Stimulated activated CD4-positive, alpha-beta T cell treated with anti-CD3 and anti-CD28 coated beads, Interleukin-1b, Interleukin-23, amount 100 ng/mL, for 48 hours (primary cell): ENCODE data around the gene PIP5K1C.

Source experiments
- DNase-seq: peaks from one replicate; pipeline ENCODE4 v3.0.0-alpha.2; 2020

Gene PIP5K1C

DNA sequence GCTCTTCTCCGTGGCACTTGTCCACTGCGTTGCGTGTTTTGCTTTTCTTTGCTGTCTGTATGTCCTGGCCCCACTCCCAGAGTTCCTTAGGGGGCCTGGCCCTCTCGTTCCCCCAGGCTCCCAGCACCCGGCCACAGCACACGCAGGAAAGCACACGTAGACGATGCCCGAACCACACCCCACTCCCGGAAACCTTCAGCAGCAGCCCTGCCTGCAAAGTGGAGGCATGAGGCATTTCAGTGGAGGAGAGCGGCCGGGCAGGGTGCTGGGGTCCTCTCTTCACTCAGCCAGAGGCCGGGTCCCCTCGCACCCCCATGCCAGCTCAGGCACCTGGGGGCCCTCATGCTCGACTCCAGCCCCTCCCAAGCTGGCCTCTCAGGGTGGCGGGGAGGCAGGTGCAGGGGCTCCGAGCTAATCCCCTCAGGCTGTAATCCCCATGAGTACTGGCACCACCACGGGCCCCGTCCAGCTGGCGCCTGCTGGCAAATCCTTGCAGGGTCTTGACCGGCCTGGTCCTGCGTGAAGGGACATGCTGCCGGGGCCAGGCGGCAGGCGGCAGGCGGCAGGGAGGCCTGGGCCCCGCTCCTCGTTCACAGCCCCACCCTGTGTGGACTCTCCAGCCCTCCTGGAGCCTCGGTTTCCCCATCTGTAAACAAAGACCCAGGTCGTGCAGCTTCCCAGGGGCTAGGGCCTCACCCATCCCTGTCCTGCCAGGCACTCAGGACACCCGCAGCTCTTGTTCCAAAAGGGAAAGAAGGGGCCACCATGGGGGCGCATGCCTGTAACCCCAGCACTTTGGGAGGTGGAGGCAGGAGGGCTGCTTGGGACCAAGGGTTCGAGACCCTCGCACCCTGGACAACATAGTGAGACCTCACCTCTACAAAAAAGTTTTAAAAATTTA, 7.0 kb downstream of the PIP5K1C start:
- no peak for DNase-seq

DNA sequence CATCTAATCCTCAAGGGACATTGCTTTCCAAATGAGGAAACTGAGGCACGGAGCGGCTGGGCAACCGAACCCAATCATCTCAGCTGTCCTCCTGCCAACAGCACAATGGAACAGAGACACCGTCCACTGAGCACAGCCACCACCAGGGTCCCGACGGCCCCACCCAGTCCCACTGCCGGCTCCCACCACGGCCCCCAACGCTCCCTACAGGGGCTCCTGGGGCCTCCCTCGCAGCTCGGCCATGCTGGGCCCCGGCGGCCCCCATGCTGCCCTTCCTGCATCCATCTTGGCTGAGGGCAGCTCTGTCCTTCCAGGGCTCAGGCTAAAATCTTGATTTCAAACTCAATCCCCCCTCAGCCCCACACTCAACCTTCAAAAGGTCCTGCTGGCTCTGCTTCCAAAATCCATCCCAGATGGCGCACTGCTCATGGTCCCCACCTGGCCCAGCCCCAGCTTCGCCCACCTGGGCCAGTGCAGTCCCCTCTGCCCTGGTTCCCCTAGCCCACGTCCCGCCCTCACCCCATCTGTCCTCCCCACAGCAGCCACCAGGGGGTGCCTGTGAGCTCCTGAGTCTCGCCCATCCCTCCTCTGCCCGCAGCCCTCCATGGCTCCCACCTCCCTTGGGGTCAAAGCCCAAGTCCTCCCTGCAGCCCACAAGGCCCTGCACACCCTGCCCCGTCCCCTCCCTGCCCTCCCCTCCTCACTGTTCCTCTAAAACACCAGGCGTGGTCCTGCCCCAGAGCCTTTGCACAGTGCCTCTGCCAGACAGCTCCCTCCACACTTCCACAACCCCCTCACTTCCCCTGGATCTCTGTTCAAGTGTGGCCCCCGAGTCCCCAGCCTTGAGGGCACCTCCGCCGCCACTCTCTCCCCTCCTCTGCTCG, 7.9 kb downstream of the PIP5K1C start:
- DNase-seq: peak; percentile 42

DNA sequence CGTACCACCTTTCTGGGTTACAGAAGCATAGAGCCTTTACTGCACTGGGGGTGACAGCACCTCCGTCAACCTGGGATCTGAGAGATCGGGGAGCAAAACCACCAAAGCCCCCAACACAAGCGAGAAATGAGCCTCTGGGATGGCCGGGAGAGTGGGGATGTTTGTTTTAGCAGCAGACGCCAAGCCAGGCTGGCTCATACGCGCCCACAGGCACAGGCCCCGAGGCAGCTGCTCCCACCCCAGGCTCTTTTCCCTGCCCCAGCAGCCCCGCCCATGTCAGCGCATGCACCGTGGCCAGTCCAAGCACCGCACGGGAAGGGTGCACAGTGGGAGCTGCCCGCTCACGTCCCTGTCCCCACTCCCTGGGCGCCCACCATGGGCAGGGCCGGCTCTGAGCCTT, 8.5 kb downstream of the PIP5K1C start:
- no peak for DNase-seq

DNA sequence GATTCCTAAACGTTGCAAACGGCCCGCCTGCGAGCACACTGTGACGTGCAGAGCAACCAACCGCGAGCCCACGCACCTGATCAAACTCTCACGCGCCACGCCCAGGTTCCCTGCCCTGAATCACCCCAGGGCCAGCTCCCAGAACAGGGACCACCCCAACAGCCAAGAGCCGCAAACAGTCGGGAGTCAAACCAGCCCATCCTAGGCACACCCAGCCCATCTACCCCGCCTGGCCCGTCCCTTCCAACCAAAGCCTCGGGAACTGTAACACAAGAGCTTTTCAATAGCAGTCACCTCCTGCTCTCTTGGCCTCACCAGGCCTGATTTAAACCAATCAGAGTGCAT, 8.9 kb downstream of the PIP5K1C start:
- DNase-seq: no peak

DNA sequence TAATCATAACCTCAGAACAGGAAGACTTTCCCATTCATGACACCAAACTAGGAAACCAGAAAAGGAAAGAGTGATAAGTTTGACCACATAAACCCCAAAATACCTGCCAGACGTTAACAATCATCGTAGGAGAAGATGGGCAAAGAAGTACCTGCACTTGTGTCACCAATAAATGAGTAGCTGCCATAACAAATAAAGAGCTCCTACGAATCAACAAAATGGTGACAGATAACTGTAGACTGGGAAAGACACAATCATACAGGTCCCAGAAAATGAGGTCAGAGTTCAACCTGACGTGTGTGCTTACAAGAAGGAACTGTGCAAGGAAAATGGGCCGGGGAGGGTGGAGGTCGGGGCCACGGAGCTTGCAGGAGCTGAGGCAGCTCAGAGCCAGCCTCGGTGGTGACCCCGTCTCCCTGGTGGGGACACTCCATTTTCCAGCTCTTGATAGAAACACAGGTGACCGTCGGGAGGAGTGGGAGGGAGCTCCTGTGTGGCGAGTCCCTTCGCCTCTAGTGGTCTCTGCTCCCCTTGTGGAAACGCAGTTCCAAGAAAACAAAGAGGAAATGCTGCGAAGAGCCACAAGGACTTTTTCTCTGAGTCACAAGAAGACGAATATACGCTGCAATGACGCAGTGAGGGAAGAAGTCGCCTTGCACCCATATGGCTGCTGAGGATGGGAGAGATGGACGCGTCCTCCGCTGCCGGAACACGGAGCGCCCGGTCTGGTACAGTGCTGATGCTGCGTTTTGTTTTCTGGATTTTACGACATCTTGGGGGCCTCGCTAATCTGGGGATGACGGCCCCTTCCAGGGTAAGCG, 9.5 kb downstream of the PIP5K1C start:
- DNase-seq: no peak

DNA sequence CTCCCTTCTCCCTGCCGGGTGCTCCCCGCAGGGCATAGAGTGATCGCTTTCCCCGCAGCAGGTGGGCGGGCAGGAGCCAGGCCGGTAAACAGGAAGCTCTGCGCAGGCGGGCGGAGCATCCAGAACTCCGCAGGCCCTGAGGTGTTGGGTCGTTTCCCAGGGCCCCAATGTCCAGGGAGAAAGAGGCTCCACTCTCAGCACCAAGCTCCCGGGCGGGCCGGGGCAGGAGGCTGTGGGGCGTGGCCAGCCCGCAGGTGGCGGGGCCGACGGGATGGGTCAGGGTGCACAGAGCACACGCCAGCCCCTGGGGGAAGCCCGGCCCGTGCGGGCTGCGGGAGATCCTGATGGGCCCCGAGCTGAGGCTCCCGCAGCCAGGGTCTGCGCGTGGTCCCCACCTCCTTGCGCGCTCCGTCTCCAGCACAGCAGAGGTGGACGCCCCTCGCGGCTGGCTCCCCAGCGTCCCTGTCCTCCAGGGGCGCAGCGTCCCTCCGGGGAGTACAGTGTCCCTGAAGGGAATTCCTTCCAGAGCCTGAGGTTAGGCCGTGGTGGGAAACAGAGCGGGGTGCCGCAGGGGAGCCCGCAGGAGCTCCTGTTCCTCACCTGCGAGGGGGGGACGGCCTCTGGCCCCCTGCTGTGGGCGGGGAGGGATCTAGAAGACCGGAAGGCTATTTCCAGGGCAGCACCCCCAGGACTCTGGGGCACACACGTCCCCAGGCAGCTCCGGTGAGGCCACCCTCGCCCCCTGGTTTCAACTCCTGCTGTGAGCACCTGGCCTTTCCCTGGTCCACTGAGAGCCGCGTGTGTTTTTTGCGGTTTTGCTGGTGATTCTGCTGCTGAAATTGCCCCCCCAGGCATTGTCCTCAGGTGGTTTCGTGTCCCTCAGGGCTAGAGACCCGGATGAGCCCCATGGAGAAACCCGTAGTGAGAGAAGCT, 12.2 kb downstream of the PIP5K1C start:
- DNase-seq: peak; percentile 35

DNA sequence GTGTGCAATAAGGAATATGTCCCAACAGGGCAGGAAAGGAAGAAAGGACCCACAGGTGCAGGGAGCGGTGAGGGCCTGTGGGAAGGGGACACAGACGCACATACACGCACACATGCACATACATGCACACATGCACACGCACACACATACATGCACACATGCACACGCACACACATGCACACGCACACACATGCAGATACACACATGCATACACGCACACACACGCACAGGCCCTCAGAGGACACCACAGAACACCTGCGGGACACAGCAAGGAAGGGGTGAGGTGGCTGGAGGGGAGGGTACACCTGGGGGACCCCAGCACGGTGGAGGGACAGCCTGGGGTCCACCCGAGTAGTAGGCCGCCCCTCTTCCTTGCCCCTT, 12.9 kb downstream of the PIP5K1C start:
- no peak for DNase-seq

DNA sequence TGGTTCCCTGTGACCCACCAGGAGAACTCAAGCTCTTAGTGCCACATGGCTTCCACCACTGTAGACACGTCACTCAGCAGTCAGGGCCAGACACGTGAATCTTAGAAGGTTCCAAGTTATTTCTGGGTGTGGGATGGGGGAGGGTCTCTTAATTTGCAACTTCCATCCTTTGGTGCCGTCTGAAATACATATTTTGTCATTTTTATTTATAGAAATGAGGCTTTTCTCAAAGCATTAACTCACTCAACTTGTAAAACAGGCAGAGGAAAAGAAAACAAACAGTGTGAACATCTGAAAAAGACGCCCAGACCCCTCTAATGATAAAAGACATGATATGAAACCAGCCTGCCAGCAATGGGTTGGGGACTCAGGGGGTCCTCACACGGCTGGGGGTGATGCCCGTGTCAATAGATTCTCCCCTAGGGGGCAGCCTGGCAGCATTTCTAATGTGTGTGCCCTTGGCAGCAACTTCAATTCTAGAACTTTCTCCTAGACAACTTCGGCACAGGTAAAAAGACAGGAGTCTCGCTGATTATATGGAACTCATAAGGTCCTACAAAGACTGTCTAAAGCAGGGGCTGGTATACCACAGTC, 15.4 kb downstream of the PIP5K1C start:
- no peak for DNase-seq

DNA sequence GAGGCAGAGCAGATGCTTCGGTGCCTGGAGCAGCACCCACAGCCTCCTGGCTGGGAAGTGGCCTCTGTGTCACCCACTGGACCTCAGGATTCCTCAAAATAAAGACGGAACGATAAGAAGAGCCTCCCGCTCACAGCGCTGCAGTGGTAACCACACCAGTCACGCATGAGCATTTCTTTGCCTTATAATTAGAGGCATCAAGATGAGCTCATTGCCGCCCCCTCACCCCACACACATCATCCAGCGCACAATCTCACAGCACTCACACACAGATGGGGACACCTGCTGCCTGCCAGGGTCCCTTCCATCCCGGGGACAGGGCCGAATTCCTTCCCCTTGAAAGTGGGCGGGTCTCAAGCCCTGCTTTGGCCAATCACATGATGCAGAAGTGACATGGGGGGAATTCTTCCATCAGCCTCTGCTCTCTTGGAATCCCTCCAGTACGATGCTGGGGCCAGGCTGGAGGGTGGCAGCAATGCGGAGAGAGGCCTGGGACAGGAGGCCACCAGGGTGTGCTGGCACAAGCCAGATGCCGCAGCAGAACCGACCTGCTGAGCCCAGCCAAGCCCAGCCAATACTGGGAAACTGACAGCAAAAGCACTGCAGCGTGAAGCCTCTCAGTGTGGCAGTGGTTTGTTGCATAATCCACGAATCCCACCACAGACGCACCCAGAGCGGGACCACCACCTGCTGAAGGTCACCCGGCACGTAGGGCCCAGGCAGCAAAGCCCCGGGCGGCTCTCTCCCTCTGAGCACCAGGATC, 16.0 kb downstream of the PIP5K1C start:
- DNase-seq: no peak

DNA sequence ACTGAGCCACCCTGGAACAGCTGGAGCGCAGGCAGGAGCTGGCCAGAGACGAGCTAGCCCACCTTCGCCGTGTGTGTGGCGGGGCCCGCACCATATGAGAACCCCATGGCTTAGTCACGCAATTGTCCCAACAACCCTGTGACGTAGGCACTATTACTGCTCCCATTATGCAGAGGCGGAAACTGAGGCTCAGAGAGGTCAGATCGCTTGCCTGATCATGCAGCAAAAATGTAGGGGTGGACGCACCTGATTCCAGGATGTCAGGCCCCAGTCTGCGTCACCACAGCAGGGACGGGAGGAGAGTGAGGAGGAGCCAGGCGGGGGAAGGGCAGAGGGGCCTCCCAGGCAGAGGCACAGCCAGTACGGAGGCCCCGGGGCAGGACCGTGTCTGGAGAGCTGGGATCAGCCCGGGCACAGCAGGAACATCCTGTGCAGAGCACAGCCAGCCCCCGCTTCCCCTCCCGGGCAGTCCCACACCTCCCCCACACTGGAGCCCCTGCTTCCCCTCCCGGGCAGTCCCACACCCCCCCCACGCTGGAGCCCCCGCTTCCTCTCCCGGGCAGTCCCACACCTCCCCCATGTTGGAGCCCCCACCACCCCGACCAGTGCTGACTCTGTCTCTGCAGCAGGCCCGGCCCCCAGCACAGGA, 16.7 kb downstream of the PIP5K1C start:
- no peak for DNase-seq

DNA sequence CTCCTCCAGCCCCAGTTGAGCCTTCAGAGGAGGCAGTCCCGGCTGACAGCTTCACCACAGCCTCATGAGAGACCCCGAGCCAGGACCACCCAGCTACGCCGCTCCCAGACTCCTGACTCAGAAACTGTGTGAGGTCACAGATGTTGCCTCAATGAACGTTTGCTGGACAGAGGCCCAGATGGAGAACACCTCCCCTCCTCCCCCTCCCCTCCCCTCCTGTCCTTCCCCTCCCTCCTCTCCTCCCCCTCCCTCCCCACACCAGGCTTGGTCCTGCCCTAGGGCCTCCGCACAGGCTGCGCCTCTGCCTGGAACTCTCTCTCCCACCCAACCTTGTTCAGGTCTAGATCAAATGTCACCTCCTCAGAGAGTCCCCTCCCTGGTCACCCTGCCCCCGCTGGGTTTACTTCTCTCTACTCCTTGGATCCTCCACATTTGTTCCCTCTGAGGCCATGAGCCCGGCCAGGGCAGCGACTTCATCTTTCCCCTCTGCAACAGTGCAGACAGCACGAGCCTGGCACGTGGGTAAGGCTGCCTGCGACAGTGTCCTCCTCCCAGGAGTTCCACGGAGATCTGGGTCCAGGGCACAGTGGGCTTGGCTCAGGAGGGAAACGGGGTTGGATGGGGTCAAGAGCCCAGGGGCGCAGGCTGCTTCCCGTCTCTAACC, 17.4 kb downstream of the PIP5K1C start:
- no peak for DNase-seq

DNA sequence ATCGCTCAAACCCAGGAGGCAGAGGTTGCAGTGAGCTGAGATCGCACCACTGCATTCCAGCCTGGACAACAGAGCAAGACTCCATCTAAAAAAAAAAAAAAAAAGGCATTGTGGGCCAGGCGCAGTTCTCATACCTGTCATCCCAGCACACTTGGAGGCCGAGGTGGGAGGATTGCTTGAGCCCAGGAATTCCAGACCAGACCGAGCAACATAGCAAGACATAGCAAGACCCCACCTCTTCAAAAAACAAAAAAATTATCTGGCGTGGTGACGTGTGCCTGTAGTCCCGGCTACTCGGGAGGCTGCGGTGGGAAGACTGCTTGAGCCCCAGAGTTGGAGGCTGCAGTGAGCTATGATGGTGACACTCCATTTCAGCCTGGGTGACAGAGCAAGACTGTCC, 18.0 kb downstream of the PIP5K1C start:
- DNase-seq: no peak

DNA sequence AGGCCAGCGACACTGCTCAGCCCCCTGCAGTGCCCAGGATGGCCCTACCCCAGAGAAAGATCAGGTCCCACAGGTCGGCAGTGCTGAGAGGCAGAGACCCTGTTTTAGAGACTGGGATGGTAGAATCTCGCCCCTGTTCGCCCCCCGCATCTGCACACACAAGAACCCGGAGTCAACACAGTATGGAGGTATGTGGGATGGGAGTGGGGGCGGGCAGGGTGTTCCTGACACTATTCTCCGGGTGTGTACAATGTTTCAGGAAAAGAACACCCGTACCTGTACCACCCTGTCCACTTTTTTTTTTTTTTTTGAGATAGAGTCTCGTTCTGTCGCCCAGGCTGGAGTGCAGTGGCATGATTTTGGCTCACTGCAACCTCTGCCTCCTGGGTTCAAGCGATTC, 19.3 kb downstream of the PIP5K1C start:
- DNase-seq: no peak

DNA sequence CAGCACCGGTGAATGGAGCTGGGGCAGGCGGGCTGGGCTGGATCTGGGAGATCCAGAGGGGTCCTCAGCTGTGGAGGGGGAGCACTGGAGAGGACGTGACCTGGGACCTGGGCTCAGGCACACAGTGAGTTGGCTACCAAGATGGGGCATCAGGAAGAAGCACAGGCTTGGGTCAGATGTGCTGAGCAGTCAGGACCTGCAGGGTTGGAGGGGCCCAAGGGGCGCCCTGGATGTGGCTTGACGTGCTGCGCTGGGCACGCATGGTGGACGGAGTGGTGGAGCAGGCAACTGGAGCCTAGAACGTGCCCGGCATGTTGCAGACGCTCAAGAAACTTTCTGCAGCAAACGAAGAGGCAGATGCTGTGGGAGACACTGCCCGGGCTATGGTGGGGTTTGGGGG, 20.7 kb downstream of the PIP5K1C start:
- no peak for DNase-seq

DNA sequence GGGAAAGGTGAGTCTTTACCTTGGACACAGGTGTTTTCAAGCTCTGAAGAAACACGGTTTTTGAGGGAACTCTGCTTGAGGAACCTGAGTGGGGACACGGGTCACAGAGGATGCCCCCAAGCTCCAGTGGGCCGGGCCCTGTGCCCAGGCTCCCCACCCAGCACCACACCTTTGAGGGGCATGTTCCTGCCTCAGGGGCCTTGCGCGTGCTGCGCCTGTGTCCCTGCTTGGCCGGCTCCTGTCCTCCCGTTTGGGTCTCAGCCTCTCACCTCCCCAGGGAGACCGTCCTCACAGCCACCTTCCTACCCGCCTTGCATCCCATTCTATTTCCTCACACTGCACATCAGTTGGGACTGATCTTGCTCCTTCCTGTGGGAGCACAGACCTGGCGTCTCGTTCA, 21.1 kb downstream of the PIP5K1C start:
- DNase-seq: no peak

DNA sequence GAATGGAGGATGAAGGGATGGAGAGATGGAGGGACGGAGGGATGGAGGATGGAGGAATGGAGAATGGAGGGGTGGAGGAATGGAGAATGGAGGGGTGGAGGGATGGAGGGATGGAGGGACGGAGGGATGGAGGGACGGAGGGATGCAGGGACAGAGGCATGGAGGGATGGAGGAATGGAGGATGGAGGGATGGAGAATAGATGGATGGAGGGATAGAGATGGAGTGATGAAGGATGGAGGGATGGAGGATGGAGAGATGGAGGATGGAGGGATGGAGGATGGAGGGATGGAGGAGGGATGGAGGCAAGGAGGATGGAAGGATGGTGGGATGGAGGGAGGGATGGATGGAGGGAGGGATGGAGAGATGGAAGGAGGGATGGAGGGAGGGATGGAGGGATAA, 22.1 kb downstream of the PIP5K1C start:
- no peak for DNase-seq

DNA sequence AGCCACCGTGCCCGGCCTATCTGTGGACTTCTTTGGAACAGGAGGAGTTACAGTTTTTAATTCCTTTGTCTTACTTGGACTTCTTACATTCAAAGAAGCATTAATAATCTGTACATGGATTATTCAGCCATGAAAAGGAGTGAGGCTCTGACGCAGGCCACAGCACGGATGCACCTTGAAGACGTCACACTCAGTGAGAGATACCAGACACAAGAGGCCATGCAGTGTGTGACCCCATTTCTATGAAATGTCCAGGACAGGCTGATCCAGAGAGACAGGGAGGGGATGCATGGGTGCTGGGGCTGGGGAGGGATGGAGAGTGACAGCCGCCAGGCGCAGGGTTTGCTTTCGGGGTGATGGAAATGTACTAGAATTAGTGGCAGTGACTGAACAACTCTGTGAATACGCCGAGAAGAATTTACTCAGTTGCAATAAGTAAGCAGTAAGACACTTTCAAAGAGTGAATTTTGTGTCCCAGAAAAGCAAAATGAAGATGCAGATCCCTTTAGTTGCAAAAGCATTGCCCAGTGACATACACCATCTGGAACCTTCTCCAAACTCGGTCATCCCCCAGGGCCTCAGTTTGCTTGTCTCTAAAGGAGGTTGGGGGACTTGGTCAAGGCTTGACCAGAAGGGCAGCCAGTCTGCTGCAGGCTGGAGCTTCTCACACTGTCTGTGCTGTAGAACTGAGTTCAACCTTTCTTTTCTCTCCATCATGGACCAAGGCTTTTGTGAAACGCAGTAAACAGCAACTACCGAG, 25.3 kb downstream of the PIP5K1C start:
- no peak for DNase-seq

DNA sequence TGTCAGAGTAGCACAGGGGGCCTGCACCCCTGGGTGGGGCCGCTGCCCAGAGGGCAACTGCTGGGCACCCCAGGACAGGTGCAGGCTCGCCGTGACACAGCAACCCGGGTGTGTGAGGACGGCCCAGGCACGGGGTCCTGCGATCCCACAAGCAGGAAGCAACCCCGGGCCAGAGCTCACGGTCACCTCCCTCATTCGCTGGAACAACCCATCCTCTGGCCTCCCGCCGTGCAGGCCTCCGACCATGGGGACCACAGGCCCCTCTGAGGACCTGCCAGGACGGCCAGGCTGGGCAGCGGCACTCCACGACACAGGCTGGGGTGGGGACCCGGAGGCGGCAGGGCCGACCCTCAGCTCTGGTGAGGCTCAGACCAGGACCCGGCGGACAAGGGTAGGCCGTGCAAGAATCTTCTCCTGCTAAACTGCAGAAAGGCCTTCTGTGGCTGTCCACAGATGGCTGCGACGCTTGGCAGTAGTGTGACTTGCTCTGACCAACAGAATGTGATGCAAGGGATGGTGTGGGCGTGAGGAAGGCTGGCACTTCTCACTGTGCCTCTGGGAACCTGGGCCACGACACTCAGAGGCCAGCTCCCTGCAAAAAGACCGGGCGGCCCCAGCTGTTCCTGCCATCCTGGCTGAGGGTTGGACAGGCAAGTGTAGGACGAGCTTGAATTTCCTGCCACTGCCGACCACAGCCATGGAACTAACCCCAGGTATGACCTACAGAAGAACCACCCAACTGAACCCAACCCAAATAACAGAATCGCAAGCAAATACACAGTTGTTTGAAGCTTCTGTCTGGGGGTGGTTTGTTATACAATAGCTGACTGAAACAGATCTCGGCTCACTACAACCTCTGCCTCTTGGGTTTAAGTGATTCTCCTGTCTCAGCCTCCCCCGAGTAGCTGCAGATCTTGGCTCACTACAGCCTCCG, 26.5 kb downstream of the PIP5K1C start:
- no peak for DNase-seq
